ENCODE measurements around the gene PHLDA1. TPM values are rescaled to one million over a fixed set of nuclear protein-coding genes. Genes with fewer than 3 reads are reported as not detected.

PHLDA1 gene
- total and polyA plus RNA-seq, 9 of the 15 experiments (the other 6 are each of a cell fraction or from before 2014, with no cell fraction given), result 0.15 to 2.9 (median 0.54) TPM

DNA sequence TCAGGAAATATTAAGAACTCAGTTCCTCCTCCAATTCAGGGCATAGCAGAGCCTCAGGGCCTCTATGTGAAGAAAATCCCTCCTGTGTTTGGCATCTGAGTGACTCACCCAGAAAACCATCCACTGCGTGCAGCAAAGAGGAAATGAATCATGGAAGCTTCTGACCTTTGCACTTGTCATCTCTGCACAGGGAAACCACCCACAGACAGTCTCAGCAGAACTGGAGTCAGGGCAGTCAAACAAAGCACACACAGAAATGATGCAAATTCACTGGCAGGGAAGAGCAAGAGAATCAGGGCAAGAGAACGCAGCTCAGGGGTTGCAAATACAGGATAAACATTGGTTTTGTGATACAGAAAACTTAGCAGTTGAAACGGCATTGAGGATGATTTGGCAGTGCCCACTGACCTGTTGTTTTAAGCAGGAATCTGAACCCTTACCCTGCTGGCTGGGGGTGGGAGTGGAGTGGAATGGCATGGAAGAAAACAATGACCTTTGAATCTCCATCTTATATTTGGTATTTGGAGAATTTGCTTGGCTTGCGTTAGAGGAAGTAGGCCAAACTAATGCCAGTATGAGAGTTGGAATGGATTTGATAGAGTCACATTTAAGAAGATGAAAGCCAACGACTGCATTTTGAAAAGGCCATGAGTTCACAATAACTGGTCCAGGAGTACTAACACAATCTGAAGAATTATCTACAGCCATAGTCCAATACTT, 53.5 kb downstream of the PHLDA1 start (continued):
- TF ChIP-seq, protein P1, sequence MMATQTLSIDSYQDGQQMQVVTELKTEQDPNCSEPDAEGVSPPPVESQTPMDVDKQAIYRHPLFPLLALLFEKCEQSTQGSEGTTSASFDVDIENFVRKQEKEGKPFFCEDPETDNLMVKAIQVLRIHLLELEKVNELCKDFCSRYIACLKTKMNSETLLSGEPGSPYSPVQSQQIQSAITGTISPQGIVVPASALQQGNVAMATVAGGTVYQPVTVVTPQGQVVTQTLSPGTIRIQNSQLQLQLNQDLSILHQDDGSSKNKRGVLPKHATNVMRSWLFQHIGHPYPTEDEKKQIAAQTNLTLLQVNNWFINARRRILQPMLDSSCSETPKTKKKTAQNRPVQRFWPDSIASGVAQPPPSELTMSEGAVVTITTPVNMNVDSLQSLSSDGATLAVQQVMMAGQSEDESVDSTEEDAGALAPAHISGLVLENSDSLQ (IDR thresholded peaks at IDR 0.05), result peak; percentile 93
- no peak for TF ChIP-seq CHCHD3 (CRISPR knock-in tag; IDR thresholded peaks at IDR 0.05)
- peak; percentile 51 for TF ChIP-seq FOS (IDR thresholded peaks at IDR 0.05; ENCODE audit: extremely low read depth, insufficient read length)

DNA sequence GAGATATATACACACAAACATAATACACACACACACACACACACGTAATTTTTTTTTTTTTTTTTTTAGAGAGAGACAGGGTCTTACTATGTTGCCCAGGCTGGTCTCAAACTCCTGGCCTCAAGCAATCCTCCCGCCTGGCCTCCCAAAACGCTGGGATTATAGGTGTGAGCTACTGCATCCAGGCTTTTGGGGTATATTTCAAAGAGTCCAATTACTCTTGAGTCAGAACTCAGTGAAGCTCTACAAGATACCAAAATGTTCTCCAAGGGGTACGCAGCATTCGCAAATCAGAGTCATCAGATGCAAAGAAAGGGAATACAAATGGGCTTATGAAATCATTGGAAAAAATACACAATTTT, 54.0 kb downstream of the PHLDA1 start:
- Histone ChIP-seq H3K4me3 (no peak overlapping the region), H2AFZ (ENCODE audit: low read depth, low read length) (no peak overlapping the region), H4K20me1 (replicated peaks; ENCODE audit: control insufficient read depth, insufficient read depth, low read length) (no peaks in the 10 kb centered on the region), H3K4me1 (replicated peaks in 1 of 2; ENCODE audit: control insufficient read depth in 2 of 2, insufficient read depth in 2 of 2, low read length in 2 of 2) (peaks cover 0 to 15% of the 10 kb centered on the region in 2 experiments; a peak in 3 of 5 replicates), H3K27ac (ENCODE audit: extremely low read depth, low read depth, low read length) (peak overlapping the region; percentile 58; the same call in 2 of the 3 replicates), H3K79me2 (ENCODE audit: control insufficient read depth, insufficient read depth, low read length) (no peaks in the 10 kb centered on the region), H3K9me3 (replicated peaks; ENCODE audit: control insufficient read depth, insufficient read depth, low read depth, low read length) (no peaks in the 10 kb centered on the region), H3K27me3 (ENCODE audit: control insufficient read depth in 2 of 2, insufficient read depth in 2 of 2, low read length in 2 of 2) (no peaks in the 10 kb centered on the region), H3K9me1 (ENCODE audit: control insufficient read depth, insufficient read depth, low read length) (no peaks in the 10 kb centered on the region), H3K9ac (ENCODE audit: insufficient read depth in 1 of 2, low read depth in 2 of 2, low read length in 2 of 2) (no peak overlapping the region), H3K4me2 (ENCODE audit: insufficient read depth, low read length) (no peak overlapping the region), H3K36me3 (ENCODE audit: control insufficient read depth, insufficient read depth, low read length) (no peaks in the 10 kb centered on the region)
- 40% methylated on average over 5 of the region's 5 CpGs for WGBS (ENCODE audit: insufficient coverage, low coverage, missing lambda C conversion rate)
- CTCF ChIA-PET (ENCODE audit: low intra/inter-chr PET ratio), result no interaction called here
- in situ Hi-C loops (cut with MboI) (no loop called here), intact Hi-C loops (cut with micrococcal nuclease) (no loop called here)
- BruUV-seq (replicated peaks), result no TSS peak
- POLR2A ChIA-PET, result interaction anchor here (0.7 kb wide), 1 partner anchor 57 kb away, joined by 3 read pairs; no protein-coding TSS in a partner anchor
- TF ChIP-seq, protein P2, sequence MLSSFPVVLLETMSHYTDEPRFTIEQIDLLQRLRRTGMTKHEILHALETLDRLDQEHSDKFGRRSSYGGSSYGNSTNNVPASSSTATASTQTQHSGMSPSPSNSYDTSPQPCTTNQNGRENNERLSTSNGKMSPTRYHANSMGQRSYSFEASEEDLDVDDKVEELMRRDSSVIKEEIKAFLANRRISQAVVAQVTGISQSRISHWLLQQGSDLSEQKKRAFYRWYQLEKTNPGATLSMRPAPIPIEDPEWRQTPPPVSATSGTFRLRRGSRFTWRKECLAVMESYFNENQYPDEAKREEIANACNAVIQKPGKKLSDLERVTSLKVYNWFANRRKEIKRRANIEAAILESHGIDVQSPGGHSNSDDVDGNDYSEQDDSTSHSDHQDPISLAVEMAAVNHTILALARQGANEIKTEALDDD (IDR thresholded peaks at IDR 0.05), result no peak
- TF ChIP-seq, protein P3, sequence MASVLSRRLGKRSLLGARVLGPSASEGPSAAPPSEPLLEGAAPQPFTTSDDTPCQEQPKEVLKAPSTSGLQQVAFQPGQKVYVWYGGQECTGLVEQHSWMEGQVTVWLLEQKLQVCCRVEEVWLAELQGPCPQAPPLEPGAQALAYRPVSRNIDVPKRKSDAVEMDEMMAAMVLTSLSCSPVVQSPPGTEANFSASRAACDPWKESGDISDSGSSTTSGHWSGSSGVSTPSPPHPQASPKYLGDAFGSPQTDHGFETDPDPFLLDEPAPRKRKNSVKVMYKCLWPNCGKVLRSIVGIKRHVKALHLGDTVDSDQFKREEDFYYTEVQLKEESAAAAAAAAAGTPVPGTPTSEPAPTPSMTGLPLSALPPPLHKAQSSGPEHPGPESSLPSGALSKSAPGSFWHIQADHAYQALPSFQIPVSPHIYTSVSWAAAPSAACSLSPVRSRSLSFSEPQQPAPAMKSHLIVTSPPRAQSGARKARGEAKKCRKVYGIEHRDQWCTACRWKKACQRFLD (CRISPR knock-in tag; IDR thresholded peaks at IDR 0.05), result peak; percentile 26; the same call in 1 of the 2 replicates
- TF ChIP-seq HIVEP1 (CRISPR knock-in tag; IDR thresholded peaks at IDR 0.05), result no peak
- FAIRE-seq (no peak), ATAC-seq (no peak), DNase-seq (ENCODE audit: extremely low read depth in 1 of 4, low spot score in 3 of 4) (no peak)

Data from K562 (cell line).